DOHH2 (cell line): ENCODE measurements around the gene TMEM214.

Experiments used
- CTCF ChIP-seq: fragments of 200-600 bp; sonication (generic); IDR thresholded peaks from one replicate; pipeline ENCODE4 v1.5.1; 2014; ENCODE audit warnings: antibody characterized with exemption, mild to moderate bottlenecking, low read depth, low read length; ENCODE audit not compliant: poor library complexity, severe bottlenecking
- EZH2phosphoT487 ChIP-seq: fragments of 200-600 bp; sonication (generic); IDR thresholded peaks from 2 replicates; pipeline ENCODE4 v1.6.1; 2017; ENCODE audit warnings: borderline replicate concordance, mild to moderate bottlenecking, antibody characterized with exemption, low read length, moderate library complexity, mixed read lengths

DNA sequence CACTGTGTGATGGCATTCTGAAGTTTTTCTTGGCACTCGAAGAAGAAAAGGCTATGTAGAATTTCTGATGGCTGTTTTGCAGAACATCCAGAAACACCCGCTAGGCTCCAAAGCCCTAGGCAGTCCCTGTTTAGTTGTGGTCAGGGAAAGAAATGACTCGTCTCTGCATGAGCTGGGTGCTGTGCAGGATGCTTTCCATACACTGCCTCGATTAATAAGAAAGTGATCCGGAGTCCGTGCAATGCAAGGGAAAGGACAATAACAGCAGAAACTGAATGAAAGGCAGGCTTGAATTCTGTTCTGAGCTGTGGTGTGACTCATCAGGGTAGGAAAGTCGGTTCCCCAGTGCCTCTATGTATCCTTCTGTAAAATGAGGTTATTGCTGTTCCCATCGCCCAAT is 43.6 kb upstream of the TMEM214 start:
- TF ChIP-seq CTCF: no peak
- TF ChIP-seq EZH2phosphoT487: no peak
